Inflammatory macrophage treated with lipopolysaccharide for 1 hour (primary cell): Measurements from ENCODE around the gene CCDC91.

Experiments
- DNase-seq, 2 donors: peaks; one replicate each; pipeline ENCODE4 v3.0.0-alpha.2; 2020 to 2022

The CCDC91 gene

GRCh38 chr12:28543021-28543890 is 353.0 kb downstream of the CCDC91 start:
- peak in 1 of 2 donors; percentile 23 for DNase-seq

- no peak for DNase-seq
These were observed 360.8 kb downstream of the CCDC91 start for GRCh38 chr12:28550757-28551704.

DNA sequence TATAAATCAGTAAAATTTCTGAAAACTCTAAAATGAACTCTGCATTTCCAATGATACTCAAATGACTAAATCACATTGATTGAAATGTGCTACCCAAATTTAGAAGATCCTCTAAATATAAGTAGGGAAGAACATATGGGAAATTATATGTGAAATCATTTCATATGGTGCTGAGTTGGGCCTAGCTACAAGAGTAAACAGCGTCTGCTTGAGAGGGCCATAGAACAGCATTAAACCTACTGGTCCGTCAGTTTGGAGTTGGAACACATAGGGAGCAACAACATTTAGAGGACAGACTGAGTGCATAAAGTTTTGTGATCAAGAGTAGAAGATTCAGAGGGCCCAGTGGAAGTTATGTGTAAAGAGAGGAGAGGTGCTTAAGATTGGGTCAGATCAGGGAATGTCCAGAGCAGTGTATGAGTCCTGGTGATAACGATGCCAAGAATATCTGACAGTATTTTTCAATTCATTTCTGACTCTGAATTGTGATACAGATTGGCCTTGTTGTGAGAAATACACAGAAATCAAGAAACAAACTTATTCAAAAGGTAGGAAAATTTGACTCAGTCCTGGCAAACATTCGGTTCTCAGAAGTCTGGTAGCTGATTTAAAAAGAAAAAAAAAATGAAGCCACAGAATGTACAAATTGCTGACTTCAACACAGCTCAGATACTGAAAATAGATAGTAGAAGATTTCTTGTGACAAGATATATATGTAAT is 362.2 kb downstream of the CCDC91 start:
- DNase-seq: no peak

DNA sequence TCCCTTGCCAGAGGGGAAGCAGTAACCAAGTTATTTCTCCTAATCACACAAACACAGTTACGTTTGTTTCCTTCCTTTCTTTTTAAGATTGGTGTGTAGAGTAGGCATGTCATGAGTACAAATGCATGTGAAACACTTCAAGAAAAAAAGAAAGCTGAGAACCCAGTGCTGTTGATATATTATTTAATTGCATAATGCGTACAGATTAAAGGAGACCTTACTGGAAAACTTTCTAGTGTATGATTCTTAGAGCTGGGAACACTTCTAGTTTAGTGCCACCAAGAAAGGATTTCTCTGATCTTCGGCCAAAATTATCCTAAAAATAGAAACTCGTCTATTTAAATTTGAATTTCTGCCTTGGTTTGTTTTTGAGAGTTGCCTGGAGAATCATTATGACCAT is 365.5 kb downstream of the CCDC91 start:
- no peak for DNase-seq

DNA sequence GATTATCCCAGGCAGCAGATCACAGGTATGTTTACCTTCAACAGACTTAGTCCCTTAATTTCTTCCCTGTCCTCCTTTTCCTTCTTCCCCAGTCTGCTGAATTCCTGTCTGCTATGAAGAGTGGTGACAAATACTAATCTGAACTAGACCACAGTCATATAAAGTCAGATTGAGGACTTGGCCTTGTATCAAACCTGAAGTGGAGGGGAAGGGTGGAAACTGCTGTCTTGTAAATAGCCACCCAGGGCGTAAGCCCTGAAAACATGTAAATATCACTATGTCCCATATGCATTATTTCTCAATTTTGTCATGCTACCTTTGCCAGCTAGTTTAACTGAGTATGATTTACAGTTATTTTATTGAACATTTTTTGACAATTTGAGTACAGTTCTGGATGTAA is 368.0 kb downstream of the CCDC91 start:
- no peak for DNase-seq

DNA sequence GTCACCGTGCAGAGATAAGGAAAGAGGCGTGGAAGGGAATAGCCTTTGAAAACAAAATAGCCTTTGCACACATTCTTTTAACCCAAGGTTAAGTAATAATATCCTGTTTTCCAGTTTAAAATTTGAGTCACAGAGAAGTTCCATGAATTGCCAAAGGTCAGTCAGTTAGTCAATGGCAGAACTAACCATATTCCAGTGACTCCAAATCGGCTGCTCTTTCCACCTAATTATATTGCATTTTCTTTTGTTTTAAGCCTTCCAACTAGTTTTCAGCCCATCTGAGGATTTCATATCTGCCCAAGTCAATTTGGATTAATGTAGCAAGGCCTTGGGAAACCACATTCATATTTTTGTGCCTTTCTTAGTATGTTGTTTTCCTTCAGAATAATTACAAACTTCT is 373.0 kb downstream of the CCDC91 start:
- no peak for DNase-seq

GRCh38 chr12:28563936-28564335 is 373.7 kb downstream of the CCDC91 start:
- peak; percentile 4 to 21 for DNase-seq

- no peak for DNase-seq
These were observed 377.9 kb downstream of the CCDC91 start for GRCh38 chr12:28568118-28568517.

- DNase-seq: no peak
These were observed 378.4 kb downstream of the CCDC91 start for GRCh38 chr12:28568704-28569103.

DNA sequence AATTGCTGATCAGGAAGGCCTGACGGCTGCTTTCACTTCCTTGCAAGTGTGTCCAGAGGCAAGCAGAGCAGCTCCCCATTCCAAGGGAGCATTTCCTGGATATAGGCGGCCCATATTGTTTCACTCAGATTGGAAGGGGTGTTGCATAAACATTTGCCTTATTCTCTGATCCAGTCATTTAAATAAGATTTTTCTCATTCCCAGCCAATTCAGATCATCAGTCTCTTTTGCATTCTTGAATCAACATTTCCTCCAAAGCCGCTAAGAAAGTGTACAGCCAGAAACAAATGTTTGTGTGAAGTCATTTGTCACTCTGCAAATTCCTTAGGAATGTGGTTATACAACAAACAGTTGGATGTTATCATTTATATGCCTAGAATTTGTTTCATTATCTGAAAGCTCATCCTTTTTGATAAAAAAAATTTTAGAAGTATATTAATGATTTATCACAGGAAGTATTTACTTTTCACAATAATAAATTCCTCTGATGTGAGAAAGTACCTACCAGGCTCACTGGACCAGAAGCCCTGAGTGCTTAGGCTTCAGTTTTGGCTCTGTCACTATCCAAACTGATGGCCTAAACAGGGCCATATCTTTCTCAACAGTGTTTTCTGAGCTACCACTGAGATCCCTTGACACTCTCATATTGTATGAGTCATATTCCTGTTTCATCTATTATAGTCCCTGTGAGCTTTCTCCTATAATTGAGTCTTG is 379.6 kb downstream of the CCDC91 start:
- DNase-seq: no peak

DNA sequence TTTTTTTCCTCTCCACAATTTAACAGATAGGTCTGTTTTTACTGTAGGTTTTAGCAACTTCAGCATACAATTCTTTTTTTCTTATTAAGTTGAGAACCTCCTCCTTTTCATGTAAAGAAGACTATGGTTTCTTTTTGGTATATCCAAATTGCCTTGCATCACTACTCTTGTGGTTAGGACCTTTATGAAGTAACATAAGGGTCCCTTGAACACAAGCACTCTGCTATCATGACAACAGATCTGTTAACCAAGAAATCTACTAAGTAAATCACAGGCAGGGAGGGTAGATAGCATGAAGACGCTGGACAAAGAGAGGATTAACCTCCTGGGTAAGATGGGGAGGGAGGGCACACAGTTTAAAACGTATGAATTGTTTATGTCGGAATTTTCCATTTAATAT is 380.6 kb downstream of the CCDC91 start:
- no peak for DNase-seq

GRCh38 chr12:28574746-28575592 is 384.7 kb downstream of the CCDC91 start:
- no peak for DNase-seq

DNA sequence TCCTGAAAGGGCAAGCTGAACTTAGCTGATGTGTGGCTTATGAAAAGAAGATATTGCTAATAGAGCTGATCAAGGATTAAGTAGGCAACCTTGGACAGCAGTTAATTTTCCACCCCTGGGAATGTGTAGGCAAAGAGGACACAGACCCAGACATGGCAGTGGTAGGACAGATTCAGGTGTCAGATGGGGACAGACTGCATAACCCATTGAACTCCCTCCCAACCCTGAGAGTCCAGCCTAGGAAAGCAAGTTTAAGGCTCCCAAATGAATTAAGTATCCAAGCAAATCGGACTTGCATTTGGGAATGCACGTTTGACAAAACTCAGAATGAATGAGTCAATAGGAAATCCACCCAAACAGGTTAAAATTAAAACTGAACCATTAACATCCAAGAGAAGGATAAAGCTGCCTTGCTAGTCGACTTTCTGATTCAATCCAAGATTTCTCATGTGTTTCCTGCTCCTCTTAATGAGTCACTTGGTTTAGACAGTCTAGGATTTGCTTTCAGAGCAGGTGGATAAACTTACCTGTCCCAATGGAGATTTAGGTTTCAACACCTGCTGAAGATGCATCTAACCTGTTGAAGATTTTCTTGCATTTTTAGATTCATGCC is 385.4 kb downstream of the CCDC91 start:
- DNase-seq: no peak

DNA sequence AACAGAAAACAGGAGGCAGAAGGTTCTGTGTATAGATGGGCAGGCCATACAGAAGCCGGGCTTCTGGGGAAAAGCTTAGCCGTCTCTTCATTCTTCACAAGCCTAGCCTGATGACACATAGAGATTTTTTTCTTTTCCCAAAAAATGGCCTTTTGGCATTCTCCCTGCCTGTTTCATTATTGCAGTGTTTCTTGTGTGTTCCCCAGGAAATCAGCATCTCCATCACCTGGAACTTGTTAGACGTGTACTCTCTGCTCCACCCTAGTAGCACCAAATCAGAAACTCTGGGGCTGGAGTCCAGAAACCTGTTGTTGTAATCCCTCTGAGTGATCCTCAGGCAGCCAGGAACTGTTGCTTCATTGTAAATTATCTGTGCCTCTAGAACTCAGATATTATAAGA is 388.1 kb downstream of the CCDC91 start:
- no peak for DNase-seq

DNA sequence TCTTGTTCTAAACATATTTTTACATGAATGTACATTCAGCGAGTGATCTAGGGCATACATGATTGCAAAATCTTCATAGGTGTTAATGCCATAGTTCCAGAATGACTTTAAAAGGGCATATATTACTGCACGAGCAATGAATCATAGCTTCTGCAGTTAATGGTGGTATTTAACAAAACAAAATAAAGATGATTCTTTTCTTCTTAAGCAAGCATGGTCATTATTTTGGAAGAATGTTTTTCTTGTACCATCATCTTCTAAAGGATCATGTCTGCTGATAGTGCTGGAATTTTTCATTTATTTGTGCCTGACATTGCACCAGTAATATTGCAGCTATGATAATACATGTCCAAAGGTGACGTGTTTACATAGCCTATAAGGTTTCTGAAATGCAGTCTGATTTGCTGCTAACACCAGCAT is 388.6 kb downstream of the CCDC91 start:
- no peak for DNase-seq

DNA sequence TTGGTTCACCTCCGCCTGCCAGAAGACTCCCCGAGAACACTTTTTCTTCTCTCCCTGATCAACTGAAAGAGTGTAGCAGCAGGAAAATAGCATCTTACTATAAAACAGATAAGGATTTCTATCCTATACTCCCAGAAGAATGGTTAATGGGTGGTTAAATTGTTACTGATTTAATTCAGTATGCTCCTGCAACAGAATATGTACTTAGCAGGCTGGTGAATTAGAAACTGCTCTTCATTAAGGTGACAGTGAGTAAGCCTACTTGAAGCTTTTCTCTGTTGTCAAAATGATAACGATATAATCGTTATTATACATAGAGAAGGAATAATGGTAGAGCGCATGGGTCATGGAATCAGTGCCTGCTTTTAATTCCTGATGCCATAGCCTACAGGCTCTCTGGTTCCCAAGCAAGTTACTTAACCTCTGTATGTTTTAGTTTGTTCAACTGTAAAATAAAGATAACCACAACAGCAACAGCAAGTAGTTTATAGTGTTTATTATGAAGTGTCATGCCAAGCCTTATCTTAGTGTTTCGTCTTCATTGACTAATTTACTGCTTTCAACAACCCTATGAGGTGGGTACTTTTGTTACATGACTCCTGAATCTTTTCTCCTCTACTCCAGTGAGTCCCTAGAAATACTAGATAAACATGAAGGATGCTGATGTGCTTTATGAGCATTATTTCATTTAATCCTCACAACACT is 392.6 kb downstream of the CCDC91 start:
- DNase-seq: no peak

GRCh38 chr12:28583701-28584261 is 393.5 kb downstream of the CCDC91 start:
- peak; percentile 27 to 44 for DNase-seq

DNA sequence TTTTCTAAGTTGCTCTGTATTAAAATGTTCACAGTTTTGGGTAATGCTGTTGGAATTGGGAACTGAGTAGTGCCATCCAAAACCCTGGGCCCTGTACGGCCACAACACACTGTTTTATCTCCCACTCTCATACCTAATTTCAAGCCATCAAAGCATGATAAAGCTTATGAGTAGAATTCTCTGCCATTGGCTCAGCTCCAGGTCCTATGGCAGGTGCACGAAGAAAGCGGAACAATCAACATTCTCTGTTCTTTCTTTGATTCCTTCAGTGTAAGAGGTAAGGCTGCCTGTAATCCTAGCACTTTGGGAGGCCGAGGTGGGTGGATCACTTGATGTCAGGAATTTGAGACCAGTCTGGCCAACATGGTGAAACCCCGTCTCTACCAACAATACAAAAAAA is 394.9 kb downstream of the CCDC91 start:
- no peak for DNase-seq

DNA sequence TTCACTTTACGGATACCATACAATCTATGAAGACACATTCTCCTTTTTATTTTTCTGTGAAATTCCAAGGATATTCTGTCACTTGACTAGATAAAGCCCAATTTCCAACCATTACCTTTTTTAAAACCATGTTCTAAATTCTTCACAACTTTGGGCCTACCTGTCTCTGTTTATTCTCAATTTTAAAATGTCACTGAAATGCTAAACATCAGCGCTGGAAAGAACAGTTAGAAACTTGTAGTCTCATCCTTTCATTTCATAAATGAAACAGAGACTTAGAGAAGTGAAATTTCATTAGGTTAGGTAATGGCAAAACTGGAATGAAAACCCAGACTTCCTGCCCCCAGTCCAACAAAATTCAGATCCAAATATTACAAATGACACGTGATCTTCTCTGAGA is 396.2 kb downstream of the CCDC91 start:
- no peak for DNase-seq

GRCh38 chr12:28591831-28592230 is 401.6 kb downstream of the CCDC91 start:
- DNase-seq: no peak
